H1 (cell line): ENCODE data around the gene FKTN. TPM values are rescaled to one million over a fixed set of nuclear protein-coding genes. Genes with fewer than 3 reads are reported as not detected.

Experiments
- CTCF ChIA-PET: fragments of 300-600 bp; sonication (Branson Sonifier 250); formaldehyde crosslinking; loops from one replicate; lab custom pipeline; 2021; ENCODE audit not compliant: partially characterized antibody; lab: Charles Lee
- POLR2A ChIA-PET: fragments of 300-600 bp; sonication (Branson Sonifier 250); formaldehyde crosslinking; loops from one replicate; lab custom pipeline; 2021; ENCODE audit warnings: inconsistent platforms; ENCODE audit not compliant: partially characterized antibody; lab: Charles Lee
- DNase-seq, 2 experiments: peaks; one replicate each; pipeline versions ENCODE4 v3.0.0 to v3.0.0-alpha.2; 2010 to 2022; ENCODE audit warnings: low spot score in 2 of 2, low read depth in 1 of 2, mixed read lengths in 1 of 2
- FAIRE-seq: peaks from 2 replicates; lab custom pipeline; 2011; peaks lifted over from hg19 to GRCh38; lab: Jason Lieb, UNC
- H2AFZ ChIP-seq: 2 replicates; pipeline ENCODE4 v1.8.1; 2012; ENCODE audit warnings: low read length, inconsistent platforms
- H2AK5ac ChIP-seq: 2 replicates; pipeline ENCODE4 v1.6.1; 2013; ENCODE audit warnings: low read depth, low read length
- H2BK120ac ChIP-seq: replicated peaks from 2 replicates; pipeline ENCODE3; 2013; ENCODE audit warnings: low read depth, low read length, inconsistent platforms
- H2BK12ac ChIP-seq: 2 replicates; pipeline ENCODE4 v1.6.1; 2013; ENCODE audit warnings: low read depth, low read length
- H2BK15ac ChIP-seq: 2 replicates; pipeline ENCODE4 v1.6.1; 2013; ENCODE audit warnings: low read length
- H2BK20ac ChIP-seq: 2 replicates; pipeline ENCODE4 v1.6.1; 2013; ENCODE audit warnings: low read length
- H2BK5ac ChIP-seq: 2 replicates; pipeline ENCODE4 v1.6.1; 2013; ENCODE audit warnings: low read depth, low read length
- H3K14ac ChIP-seq: 2 replicates; pipeline ENCODE4 v1.6.1; 2013; ENCODE audit warnings: inconsistent platforms; ENCODE audit not compliant: insufficient read length
- H3K18ac ChIP-seq: 2 replicates; pipeline ENCODE4 v1.6.1; 2013; ENCODE audit warnings: low read length; ENCODE audit errors: extremely low read depth
- H3K23ac ChIP-seq: 2 replicates; pipeline ENCODE4 v1.6.1; 2013; ENCODE audit warnings: inconsistent platforms; ENCODE audit not compliant: insufficient read length
- H3K23me2 ChIP-seq: 2 replicates; pipeline ENCODE4 v1.6.1; 2013; ENCODE audit warnings: low read depth, low read length
- H3K27ac ChIP-seq: 2 replicates; pipeline ENCODE4 v1.6.1; 2011; ENCODE audit warnings: low read depth, low read length, inconsistent platforms
- H3K27me3 ChIP-seq, 4 experiments: replicated peaks in 1 of 4; 1 replicate in 1 of 4; 2 replicates in 3 of 4; pipeline versions ENCODE4 v1.6.1 to v1.8.1; 2011 to 2013; ENCODE audit warnings: low read length in 3 of 4, mild to moderate bottlenecking in 3 of 4, inconsistent platforms in 2 of 4, mixed read lengths in 2 of 4, moderate library complexity in 1 of 4; ENCODE audit not compliant: control insufficient read depth in 3 of 4, insufficient read depth in 3 of 4; ENCODE audit errors: extremely low read depth in 1 of 4
- H3K36me3 ChIP-seq, 4 experiments: 2 replicates each; pipeline versions ENCODE4 v1.6.1 to v1.8.1; 2011 to 2013; ENCODE audit warnings: mild to moderate bottlenecking in 4 of 4, low read length in 3 of 4, moderate library complexity in 2 of 4, control low read depth in 1 of 4, inconsistent platforms in 1 of 4; ENCODE audit not compliant: insufficient read depth in 4 of 4, control insufficient read depth in 2 of 4
- H3K4ac ChIP-seq: replicated peaks from 2 replicates; pipeline ENCODE3; 2013; ENCODE audit warnings: low read length, low read depth, mixed read lengths, inconsistent platforms; ENCODE audit not compliant: insufficient read length
- H3K4me1 ChIP-seq, 4 experiments: replicated peaks in 1 of 4; 1 replicate in 1 of 4; 2 replicates in 3 of 4; pipeline versions ENCODE4 v1.6.1 to v1.8.1; 2011 to 2013; ENCODE audit warnings: low read length in 3 of 4, inconsistent platforms in 2 of 4, mixed read lengths in 1 of 4; ENCODE audit not compliant: insufficient read depth in 4 of 4, control insufficient read depth in 3 of 4
- H3K4me2 ChIP-seq, 2 experiments: 2 replicates each; pipeline versions ENCODE4 v1.6.1 to v1.8.1; 2011 to 2013; ENCODE audit warnings: low read depth in 2 of 2, low read length in 2 of 2, control low read depth in 1 of 2, inconsistent platforms in 1 of 2, mild to moderate bottlenecking in 1 of 2; ENCODE audit not compliant: insufficient read depth in 1 of 2
- H3K4me3 ChIP-seq, 4 experiments: fragments of 200-600, 300-600 bp in 1 of 4; sonication (generic), shearing (Covaris generic), sonication (Bioruptor Twin) in 1 of 4; 2 replicates each; pipeline versions ENCODE4 v1.5.1 to v1.8.1; 2011 to 2016; ENCODE audit warnings: low read length in 4 of 4, low read depth in 3 of 4, control low read depth in 2 of 4, inconsistent platforms in 2 of 4, mild to moderate bottlenecking in 2 of 4, mixed read lengths in 1 of 4, moderate library complexity in 1 of 4; ENCODE audit not compliant: insufficient read depth in 2 of 4; ENCODE audit errors: extremely low read depth in 1 of 4
- H3K56ac ChIP-seq: replicated peaks from 2 replicates; pipeline ENCODE3; 2013; ENCODE audit warnings: low read depth, mild to moderate bottlenecking, mixed read lengths, low read length, inconsistent platforms; ENCODE audit not compliant: insufficient read length
- H3K79me1 ChIP-seq: 2 replicates; pipeline ENCODE4 v1.6.1; 2013; ENCODE audit warnings: low read depth, low read length, control low read depth
- H3K79me2 ChIP-seq, 2 experiments: 2 replicates each; pipeline versions ENCODE4 v1.6.1 to v1.8.1; 2012 to 2013; ENCODE audit warnings: low read length in 2 of 2, mild to moderate bottlenecking in 2 of 2, inconsistent platforms in 1 of 2; ENCODE audit not compliant: insufficient read depth in 2 of 2, control insufficient read depth in 1 of 2
- H3K9ac ChIP-seq, 4 experiments: replicated peaks in 1 of 4; 1 replicate in 1 of 4; 2 replicates in 3 of 4; pipeline versions ENCODE4 v1.6.1 to v1.8.1; 2011 to 2013; ENCODE audit warnings: low read depth in 3 of 4, low read length in 3 of 4, control low read depth in 2 of 4, mild to moderate bottlenecking in 2 of 4, moderate library complexity in 2 of 4, inconsistent platforms in 1 of 4; ENCODE audit errors: extremely low read depth in 1 of 4
- H3K9me3 ChIP-seq, 2 experiments: 2 replicates each; pipeline versions ENCODE4 v1.6.1 to v1.8.1; 2012 to 2013; ENCODE audit warnings: mild to moderate bottlenecking in 2 of 2, moderate library complexity in 2 of 2, control low read depth in 1 of 2, inconsistent platforms in 1 of 2, low read depth in 1 of 2, low read length in 1 of 2, mixed read lengths in 1 of 2; ENCODE audit not compliant: insufficient read depth in 2 of 2
- H4K20me1 ChIP-seq, 2 experiments: replicated peaks in 1 of 2; 2 replicates each; pipeline versions ENCODE3 to v1.8.1; 2011 to 2013; ENCODE audit warnings: inconsistent platforms in 2 of 2, low read length in 2 of 2, mild to moderate bottlenecking in 1 of 2; ENCODE audit not compliant: insufficient read depth in 2 of 2, control insufficient read depth in 1 of 2
- H4K5ac ChIP-seq: 2 replicates; pipeline ENCODE4 v1.6.1; 2013; ENCODE audit warnings: low read length, low read depth, mixed read lengths, inconsistent platforms; ENCODE audit not compliant: insufficient read length
- H4K8ac ChIP-seq: 2 replicates; pipeline ENCODE4 v1.8.0; 2013; ENCODE audit warnings: mild to moderate bottlenecking, moderate library complexity, low read length, inconsistent platforms; ENCODE audit not compliant: insufficient read depth; ENCODE audit errors: extremely low read depth
- H4K91ac ChIP-seq: replicated peaks from 2 replicates; pipeline ENCODE3; 2013; ENCODE audit warnings: low read length, mixed read lengths, inconsistent platforms; ENCODE audit not compliant: insufficient read length
- SP2 ChIP-seq: IDR thresholded peaks from 2 replicates; pipeline ENCODE4 v1.6.1; 2012; ENCODE audit warnings: mild to moderate bottlenecking, low read length, inconsistent platforms
- WGBS, 2 experiments: shearing (Covaris generic) in 1 of 2; methylation state at CpG; one replicate each; pipeline versions ENCODE4 v1.1.6 to v1.1.7; 2013 to 2015; ENCODE audit warnings: low lambda C conversion rate in 2 of 2, mixed read lengths in 2 of 2, inconsistent platforms in 1 of 2, low coverage in 1 of 2, missing lambda C conversion rate in 1 of 2; ENCODE audit not compliant: insufficient replicate concordance in 2 of 2, insufficient coverage in 1 of 2, insufficient read length in 1 of 2; ENCODE audit errors: extremely low coverage in 1 of 2, missing lambda C conversion rate in 1 of 2; 5-methylcytosine and 5-hydroxymethylcytosine counted together
- polyA plus RNA-seq, 7 experiments: library from polyadenylated mRNA; depleted of rRNA in 3 of 7; stranded (reverse) in 5 of 7; unstranded in 2 of 7; fragments of >200 nt in 5 of 7; fragments of 200-250 nt in 2 of 7; gene quantifications; 1 replicate in 5 of 7; 2 replicates in 1 of 7; 4 replicates in 1 of 7; pipeline versions ENCODE4 v1.2.1 to v1.2.3, GENCODE V29; 2011 to 2013; ENCODE audit warnings: missing spikeins in 2 of 7, mixed read lengths in 2 of 7
- total RNA-seq: library from RNA; stranded (reverse); fragmentation: NEBNext Ultra II Directional; extraction: Animal tissue kit (Norgen Biotek cat#: 25700); gene quantifications from 2 replicates; pipeline ENCODE4 v1.2.1, GENCODE V29; 2021

Gene FKTN
- total and polyA plus RNA-seq, 2 of the 8 experiments (the other 6 are each of a cell fraction or from before 2014, with no cell fraction given) = 2.7 to 13.4 TPM

- CTCF ChIA-PET = interaction anchor here (0.6 to 3.1 kb wide), 9 partner anchors 8 to 508 kb away, joined by 3 to 33 read pairs (median 4); no protein-coding TSS in a partner anchor
- Histone ChIP-seq H4K91ac (no peak overlapping the region), H2AFZ (no peak overlapping the region), H3K9ac (no peak overlapping the region), H3K79me2 (no peaks in the 10 kb centered on the region), H3K4me3 (no peak overlapping the region), H3K4me2 (no peak overlapping the region), H3K18ac (no peak overlapping the region), H2AK5ac (no peak overlapping the region), H3K36me3 (no peaks in the 10 kb centered on the region), H2BK120ac (no peak overlapping the region), H3K4me1 (peaks cover 2 to 9% (median 3%) of the 10 kb centered on the region in 4 experiments; a peak in 5 of 7 replicates), H3K27me3 (no peaks in the 10 kb centered on the region), H2BK15ac (no peak overlapping the region), H3K23me2 (no peaks in the 10 kb centered on the region; the same call in 1 of the 2 replicates), H3K56ac (no peak overlapping the region), H3K23ac (no peak overlapping the region), H2BK20ac (0 out of 2 replicates have a peak overlapping the region, but pooled peaks have one; percentile 53), H4K8ac (no peak overlapping the region), H4K20me1 (no peaks in the 10 kb centered on the region), H3K9me3 (no peaks in the 10 kb centered on the region), H2BK12ac (no peak overlapping the region), H3K14ac (no peak overlapping the region), H3K27ac (no peak overlapping the region), H3K79me1 (no peaks in the 10 kb centered on the region), H4K5ac (no peak overlapping the region), H3K4ac (no peak overlapping the region), H2BK5ac (no peak overlapping the region)
- no peak for FAIRE-seq
- 86% methylated on average over 7 of the region's 7 CpGs; no CpG with 5 or more reads in 1 of the 2 experiments for WGBS, 2 experiments
- TF ChIP-seq SP2 = no peak
- DNase-seq = no peak
- POLR2A ChIA-PET = no interaction called here
Observed at GRCh38 chr9:105646879-105647594, 89.1 kb downstream of the FKTN start.
